Brain microvascular endothelial cell (primary cell): ENCODE results near the gene HPS4.

ENCODE experiments used
- DNase-seq: peaks from one replicate; pipeline ENCODE4 v3.0.0-alpha.2; 2020
- H3K27ac ChIP-seq: fragments of 250-450 bp; sonication (Bioruptor Pico); 2 replicates; pipeline ENCODE4 v1.5.1; 2020; ENCODE audit warnings: mild to moderate bottlenecking, moderate library complexity
- H3K27me3 ChIP-seq: fragments of 250-450 bp; sonication (Bioruptor Pico); replicated peaks from 2 replicates; pipeline ENCODE4 v1.5.1; 2020; ENCODE audit warnings: mild to moderate bottlenecking
- H3K36me3 ChIP-seq: fragments of 250-450 bp; sonication (Bioruptor Pico); replicated peaks from 2 replicates; pipeline ENCODE4 v1.5.1; 2020; ENCODE audit warnings: mild to moderate bottlenecking
- H3K4me3 ChIP-seq: 2 replicates; pipeline ENCODE4 v1.5.1; 2011; ENCODE audit warnings: low read depth, mild to moderate bottlenecking, control low read depth, low read length, moderate library complexity
- in situ Hi-C: cut with HindIII; loops from 2 replicates; pipeline ENCODE4 v1.10.0; 2017; ENCODE audit warnings: low sequenced_read_pairs, low pct_ligation_motif_present
- TF ChIP-seq, protein P1 (sequence below): IDR thresholded peaks from 2 replicates; pipeline ENCODE4 v1.5.1; 2011; ENCODE audit warnings: low read depth, mild to moderate bottlenecking, moderate library complexity, low read length, control low read depth, inconsistent platforms; ENCODE audit errors: missing control alignments

Gene HPS4

DNA sequence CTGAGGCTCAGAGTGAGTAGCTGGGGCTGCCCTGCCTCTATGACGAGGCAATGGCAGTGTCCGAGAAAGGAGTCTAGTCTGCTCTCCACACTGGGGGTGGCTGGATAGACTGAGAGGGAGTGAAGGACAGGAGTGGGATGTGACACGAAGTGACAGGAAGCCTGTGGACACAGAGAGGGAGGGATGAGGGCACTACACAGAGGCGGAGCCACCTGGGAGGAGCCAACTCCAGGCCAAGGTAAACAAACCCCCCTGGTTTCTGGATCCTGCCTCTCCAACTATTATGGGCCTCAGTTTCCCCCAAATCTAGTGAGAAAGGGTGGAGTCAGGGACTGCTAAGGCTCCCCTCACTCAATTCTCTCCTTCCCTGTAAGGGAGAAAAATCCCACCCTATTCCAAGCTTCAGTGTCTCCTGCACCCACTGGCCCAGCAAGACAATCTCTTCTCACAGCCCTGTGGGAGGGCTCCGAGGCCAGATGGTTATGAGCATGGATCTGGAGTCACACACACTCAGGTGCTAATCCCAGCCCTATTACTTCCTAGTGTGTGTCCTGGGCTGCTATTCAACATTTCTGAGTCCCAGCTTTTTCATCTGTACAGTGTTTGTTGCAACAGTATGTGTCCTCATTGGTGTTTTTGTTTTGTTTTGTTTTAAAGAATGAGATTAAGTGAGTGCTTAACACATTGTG is 29.6 kb downstream of the HPS4 start:
- in situ Hi-C loops: no loop called here

DNA sequence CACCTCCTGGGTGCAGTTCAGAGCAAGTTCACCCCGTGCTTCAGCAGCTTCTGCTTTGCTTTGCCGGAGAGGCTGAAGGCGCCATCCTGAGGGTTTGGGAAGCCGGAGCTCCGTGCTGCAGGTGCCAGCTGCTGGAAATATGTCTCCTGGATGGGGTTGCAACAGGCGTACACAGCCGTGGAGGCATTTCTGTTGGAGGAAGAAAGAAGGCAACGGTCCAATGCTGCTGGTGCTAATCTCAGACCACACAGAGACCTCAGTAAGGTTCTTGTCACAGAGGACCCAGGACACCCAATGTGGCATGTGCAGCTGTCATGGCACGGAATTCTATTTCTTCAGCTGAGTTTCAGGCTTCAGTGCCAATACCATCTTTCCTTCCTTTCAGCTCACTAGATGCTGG is 30.4 kb downstream of the HPS4 start:
- H3K36me3 ChIP-seq: peaks cover 11% of the 10 kb centered on the region
- no peak overlapping the region for H3K27ac ChIP-seq
- no peak for DNase-seq
- H3K4me3 ChIP-seq: no peak overlapping the region
- TF ChIP-seq, protein P1, sequence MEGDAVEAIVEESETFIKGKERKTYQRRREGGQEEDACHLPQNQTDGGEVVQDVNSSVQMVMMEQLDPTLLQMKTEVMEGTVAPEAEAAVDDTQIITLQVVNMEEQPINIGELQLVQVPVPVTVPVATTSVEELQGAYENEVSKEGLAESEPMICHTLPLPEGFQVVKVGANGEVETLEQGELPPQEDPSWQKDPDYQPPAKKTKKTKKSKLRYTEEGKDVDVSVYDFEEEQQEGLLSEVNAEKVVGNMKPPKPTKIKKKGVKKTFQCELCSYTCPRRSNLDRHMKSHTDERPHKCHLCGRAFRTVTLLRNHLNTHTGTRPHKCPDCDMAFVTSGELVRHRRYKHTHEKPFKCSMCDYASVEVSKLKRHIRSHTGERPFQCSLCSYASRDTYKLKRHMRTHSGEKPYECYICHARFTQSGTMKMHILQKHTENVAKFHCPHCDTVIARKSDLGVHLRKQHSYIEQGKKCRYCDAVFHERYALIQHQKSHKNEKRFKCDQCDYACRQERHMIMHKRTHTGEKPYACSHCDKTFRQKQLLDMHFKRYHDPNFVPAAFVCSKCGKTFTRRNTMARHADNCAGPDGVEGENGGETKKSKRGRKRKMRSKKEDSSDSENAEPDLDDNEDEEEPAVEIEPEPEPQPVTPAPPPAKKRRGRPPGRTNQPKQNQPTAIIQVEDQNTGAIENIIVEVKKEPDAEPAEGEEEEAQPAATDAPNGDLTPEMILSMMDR: no peak
- no peaks in the 10 kb centered on the region for H3K27me3 ChIP-seq
- in situ Hi-C loops: no loop called here

More for the DNA sequence above, 29.6 kb downstream of the HPS4 start:
- DNase-seq: no peak
- H3K27ac ChIP-seq: no peak overlapping the region
- no peak overlapping the region for H3K4me3 ChIP-seq
- no peaks in the 10 kb centered on the region for H3K27me3 ChIP-seq
- H3K36me3 ChIP-seq: peaks cover 12% of the 10 kb centered on the region
- TF ChIP-seq, protein P1: no peak

DNA sequence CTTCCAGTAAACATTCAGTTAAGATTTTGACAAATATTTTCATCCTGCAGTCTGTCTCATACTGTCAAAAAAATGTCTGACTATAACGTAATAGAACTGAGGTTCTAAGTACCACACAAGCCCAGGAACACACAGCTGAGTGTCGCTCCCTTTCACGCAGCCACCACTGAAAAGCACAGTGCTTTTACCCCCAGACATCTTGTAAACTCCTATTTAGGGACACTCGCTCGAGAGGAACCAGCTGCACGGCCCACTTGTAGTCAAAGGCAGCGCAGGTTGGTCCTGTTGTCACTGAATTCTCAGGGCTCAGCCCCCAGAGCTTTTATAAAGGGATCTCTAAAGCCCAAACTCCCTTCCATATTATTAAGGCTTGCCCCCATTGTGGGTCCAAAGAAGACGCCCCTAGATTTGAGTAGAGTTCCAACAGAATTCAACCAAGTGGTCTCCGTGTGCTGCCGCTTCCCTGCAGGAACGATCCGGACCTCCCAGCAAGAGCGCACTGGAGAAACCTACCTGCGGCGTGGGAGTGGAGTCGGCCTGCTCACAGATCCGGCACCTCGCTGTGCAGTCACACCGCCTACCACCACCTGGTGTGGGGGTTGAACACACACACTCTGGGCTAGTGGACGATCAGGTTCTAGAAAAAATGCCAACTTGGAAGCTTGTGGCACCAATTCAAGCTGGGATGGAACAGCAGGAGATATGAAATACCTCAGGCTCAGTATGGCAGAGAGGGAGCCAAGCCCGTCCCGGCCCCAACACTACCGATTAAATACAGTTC is 31.2 kb downstream of the HPS4 start:
- H3K36me3 ChIP-seq: peaks cover 5% of the 10 kb centered on the region
- in situ Hi-C loops: no loop called here

DNA sequence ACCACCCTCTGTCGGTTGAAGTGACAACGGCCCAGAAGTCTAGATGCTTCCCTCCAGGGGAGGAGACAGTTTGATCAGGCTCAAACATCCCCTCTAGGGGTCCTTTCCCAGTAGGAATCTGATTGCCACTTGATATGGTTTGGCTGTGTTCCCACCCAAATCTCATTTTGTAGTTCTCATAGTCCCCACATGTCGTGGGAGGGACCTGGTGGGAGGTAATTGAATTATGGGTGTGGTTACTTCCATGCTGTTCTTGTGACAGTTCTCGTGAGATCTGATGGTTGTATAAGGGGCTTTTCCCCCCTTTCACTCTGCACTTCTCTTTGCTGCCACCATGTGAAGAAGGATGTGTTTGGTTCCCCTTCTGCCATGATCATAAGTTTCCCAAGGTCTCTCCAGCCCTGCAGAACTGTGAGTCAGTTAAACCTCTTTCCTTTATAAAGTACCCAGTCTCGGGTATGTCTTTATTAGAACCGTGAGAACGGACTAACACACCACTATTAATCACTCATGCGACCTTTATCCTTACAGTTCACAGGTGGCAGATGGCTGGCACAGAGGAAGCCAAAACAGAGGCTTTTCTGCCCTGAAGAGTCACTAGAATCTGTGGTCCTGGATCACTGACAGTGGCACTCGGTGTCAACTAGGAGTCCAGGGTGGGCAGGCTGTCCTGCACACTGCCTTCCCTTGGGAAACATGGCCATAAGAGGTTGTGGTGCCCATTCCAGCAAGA is 33.0 kb downstream of the HPS4 start:
- in situ Hi-C loops: no loop called here
- Histone ChIP-seq H3K36me3 (peaks cover 3% of the 10 kb centered on the region), H3K27ac (no peak overlapping the region), H3K27me3 (no peaks in the 10 kb centered on the region), H3K4me3 (no peak overlapping the region)
- TF ChIP-seq, protein P1: no peak
- no peak for DNase-seq

More for the DNA sequence above, 31.2 kb downstream of the HPS4 start:
- Histone ChIP-seq H3K4me3 (no peak overlapping the region), H3K27me3 (no peaks in the 10 kb centered on the region), H3K27ac (no peak overlapping the region)
- no peak for DNase-seq
- TF ChIP-seq, protein P1: no peak

DNA sequence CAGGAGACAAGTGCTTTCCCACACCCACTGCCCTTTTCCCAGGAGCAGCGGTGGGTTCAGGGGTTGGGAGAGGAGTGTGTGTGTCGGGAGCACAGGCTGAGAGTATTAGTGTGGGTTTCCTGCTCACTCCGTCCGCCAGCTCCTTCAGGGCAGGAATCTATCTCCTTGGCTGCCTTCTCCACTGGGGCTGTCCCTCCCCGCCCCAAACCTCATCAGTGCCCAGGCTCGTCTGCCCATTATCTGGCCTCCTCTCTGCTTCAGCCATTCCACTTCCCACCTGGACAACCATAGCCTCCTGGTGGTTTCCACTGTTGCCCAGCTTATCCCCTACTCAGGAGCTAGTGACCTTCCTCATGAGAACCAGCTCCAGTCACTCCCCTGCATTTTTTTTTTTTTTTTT is 34.6 kb downstream of the HPS4 start:
- no peak overlapping the region for H3K27ac ChIP-seq
- no peak overlapping the region for H3K4me3 ChIP-seq
- H3K36me3 ChIP-seq: peaks cover 3% of the 10 kb centered on the region
- no peaks in the 10 kb centered on the region for H3K27me3 ChIP-seq
- TF ChIP-seq, protein P1: no peak
- in situ Hi-C loops: no loop called here
- DNase-seq: no peak
